Sigmoid colon (tissue), 4 donors: ENCODE measurements around the gene SNAPC5.

Source experiments
- CTCF ChIP-seq, 4 experiments: fragments of 450-650 bp in 3 of 4; fragments of 200-600 bp in 1 of 4; IDR thresholded peaks; one replicate each; pipeline ENCODE4 v1.5.1; 2016 to 2019; ENCODE audit warnings: antibody characterized with exemption in 4 of 4, mild to moderate bottlenecking in 3 of 4, moderate library complexity in 2 of 4
- EP300 ChIP-seq, 4 donors: sonication (generic); formaldehyde crosslinking; IDR thresholded peaks; one replicate each; pipeline ENCODE4 v1.6.1; 2017; ENCODE audit warnings: antibody characterized with exemption in 4 of 4
- POLR2A ChIP-seq, 2 donors: fragments of 450-650 bp; IDR thresholded peaks; one replicate each; pipeline ENCODE4 v1.6.1; 2016; ENCODE audit warnings: antibody characterized with exemption in 2 of 2, mild to moderate bottlenecking in 2 of 2, moderate library complexity in 2 of 2
- POLR2AphosphoS5 ChIP-seq, 4 donors: sonication (generic); formaldehyde crosslinking; IDR thresholded peaks; one replicate each; pipeline ENCODE4 v1.6.1; 2017; ENCODE audit warnings: antibody characterized with exemption in 4 of 4

GRCh38 chr15:66476535-66476934, 21.0 kb downstream of the SNAPC5 start:
- TF ChIP-seq CTCF (IDR thresholded peaks at IDR 0.05), result no peak
- no peak for TF ChIP-seq EP300 (IDR thresholded peaks at IDR 0.05)
- TF ChIP-seq POLR2A (IDR thresholded peaks at IDR 0.05), result no peak
- TF ChIP-seq POLR2AphosphoS5 (IDR thresholded peaks at IDR 0.05), result no peak
